Measurements from ENCODE around the gene FOXO6. TPM values are rescaled to one million over a fixed set of nuclear protein-coding genes. Genes with fewer than 3 reads are reported as not detected.

Gene FOXO6
- total RNA-seq, 1 experiment from 2014 or later: 0.14 TPM

GRCh38 chr1:41345434-41346075, 15.7 kb upstream of the FOXO6 start:
- in situ Hi-C loops (cut with HindIII; ENCODE audit: low pct_unique_long_range_greater_than_20kb, low sequenced_read_pairs): no loop called here
- no peak for DNase-seq (ENCODE audit: low read depth)

DNA sequence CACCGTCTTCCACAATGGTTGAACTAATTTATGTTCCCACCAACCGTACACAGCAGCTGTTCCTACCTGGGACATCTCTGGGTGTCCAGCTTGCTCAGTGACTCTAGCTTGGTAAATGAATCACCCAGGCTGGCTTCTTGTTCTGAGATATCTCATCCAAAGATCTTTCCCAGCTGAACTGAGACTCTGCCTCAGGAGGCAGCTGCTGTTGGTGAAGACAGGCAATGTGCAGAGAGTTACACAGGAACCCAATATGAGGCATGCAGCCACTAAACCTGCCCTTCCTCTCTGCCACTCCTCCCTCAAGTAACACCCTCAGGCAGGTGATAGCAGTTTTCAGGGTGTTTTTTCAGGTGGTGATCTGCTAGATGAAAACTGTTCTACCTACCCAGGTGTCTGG, 14.0 kb upstream of the FOXO6 start:
- in situ Hi-C loops (cut with HindIII; ENCODE audit: low pct_unique_long_range_greater_than_20kb, low sequenced_read_pairs): no loop called here

DNA sequence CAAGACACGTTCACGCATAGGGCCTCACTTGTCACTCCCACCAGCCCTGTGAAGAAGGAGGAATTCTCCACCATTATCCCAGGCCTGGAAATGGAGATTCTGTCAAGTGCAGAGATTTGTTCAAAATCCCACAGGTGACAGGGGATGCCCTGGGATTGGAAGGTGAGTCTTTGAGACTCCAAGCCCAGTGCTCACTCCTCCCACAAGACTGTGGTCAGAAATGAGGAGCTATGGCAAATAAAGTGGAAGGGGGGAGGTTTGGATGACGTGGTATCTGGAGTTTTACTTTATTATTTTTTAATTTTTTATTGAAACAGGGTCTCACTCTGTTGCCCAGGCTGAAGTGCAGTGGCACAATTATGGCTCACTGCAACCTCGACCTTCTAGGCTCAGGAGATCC, 12.8 kb upstream of the FOXO6 start:
- in situ Hi-C loops (cut with HindIII; ENCODE audit: low pct_unique_long_range_greater_than_20kb, low sequenced_read_pairs): no loop called here
- no peak for DNase-seq (ENCODE audit: low read depth)

More for the DNA sequence above, 14.0 kb upstream of the FOXO6 start:
- no peak for DNase-seq (ENCODE audit: low read depth)

- DNase-seq (ENCODE audit: low read depth): no peak
- in situ Hi-C loops (cut with HindIII; ENCODE audit: low pct_unique_long_range_greater_than_20kb, low sequenced_read_pairs): no loop called here
These were observed 11.7 kb upstream of the FOXO6 start for GRCh38 chr1:41349361-41350054.

- in situ Hi-C loops (cut with HindIII; ENCODE audit: low pct_unique_long_range_greater_than_20kb, low sequenced_read_pairs): no loop called here
- no peak for DNase-seq (ENCODE audit: low read depth)
These were observed 11.2 kb upstream of the FOXO6 start for GRCh38 chr1:41350055-41350378.

DNA sequence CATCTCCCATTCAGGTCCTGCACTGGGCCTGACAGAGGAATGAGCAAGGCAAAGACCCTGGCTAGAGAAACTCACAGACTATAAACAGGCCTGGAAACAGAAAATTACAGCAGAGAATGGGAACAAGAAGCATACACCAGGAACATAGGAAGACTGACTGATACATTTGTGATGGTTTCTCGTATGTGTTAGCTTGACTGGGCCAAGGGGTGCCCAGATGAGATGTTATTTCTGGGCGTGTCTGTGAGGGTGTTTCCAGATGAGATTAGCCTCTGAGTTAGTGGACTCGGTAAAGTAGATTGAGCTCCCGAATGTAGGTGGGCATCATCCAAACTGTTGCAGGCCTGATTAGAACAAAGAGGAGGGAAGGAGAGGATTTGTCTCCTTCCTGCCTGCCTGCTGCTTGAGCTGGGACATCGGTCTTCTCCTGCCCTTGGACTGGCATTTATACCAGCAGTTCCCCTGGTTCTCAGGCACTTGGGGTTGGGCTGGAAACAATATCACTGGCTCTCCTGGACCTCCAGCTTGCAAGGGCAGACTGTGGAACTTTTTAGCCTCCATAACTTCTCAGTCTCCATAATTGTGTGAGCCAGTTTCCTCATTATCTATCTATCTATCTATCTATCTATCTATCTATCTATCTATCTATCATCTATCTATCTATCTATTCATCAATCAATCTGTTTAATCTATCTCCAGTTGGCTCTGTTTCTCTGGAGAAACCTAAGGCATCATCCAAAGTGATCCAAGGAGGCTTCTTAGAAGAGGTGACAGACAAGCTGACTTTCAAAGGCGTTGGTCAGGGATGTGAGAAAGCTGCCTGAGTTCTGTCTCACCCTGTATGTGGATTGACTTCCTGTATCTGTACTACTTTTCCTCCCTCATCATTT, 9.7 kb upstream of the FOXO6 start:
- in situ Hi-C loops (cut with HindIII; ENCODE audit: low pct_unique_long_range_greater_than_20kb, low sequenced_read_pairs): no loop called here
- DNase-seq (ENCODE audit: low read depth): no peak

DNA sequence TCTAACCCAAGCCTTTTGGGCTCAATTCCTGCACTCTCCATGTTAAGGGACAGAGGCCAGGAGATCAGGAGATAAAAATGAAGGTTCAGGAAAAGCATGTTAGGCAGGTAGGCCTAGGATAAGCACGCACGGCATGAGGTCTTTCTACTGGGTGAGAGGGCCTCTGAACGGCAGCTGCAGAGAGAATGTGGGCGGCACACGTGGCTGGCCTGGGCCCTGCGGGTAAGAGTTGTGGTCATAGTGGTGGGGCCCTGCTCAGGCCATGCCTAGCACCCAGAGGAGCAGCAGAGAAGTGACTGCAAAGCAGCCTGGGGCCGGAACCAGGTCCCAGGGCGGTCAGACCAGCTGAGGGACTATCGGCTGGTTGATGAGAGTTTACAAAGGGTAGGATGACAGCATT, 7.5 kb upstream of the FOXO6 start:
- in situ Hi-C loops (cut with HindIII; ENCODE audit: low pct_unique_long_range_greater_than_20kb, low sequenced_read_pairs): no loop called here
- DNase-seq (ENCODE audit: low read depth): no peak

- DNase-seq (ENCODE audit: low read depth): no peak
- in situ Hi-C loops (cut with HindIII; ENCODE audit: low pct_unique_long_range_greater_than_20kb, low sequenced_read_pairs): no loop called here
These were observed 6.3 kb upstream of the FOXO6 start for GRCh38 chr1:41354956-41355355.

DNA sequence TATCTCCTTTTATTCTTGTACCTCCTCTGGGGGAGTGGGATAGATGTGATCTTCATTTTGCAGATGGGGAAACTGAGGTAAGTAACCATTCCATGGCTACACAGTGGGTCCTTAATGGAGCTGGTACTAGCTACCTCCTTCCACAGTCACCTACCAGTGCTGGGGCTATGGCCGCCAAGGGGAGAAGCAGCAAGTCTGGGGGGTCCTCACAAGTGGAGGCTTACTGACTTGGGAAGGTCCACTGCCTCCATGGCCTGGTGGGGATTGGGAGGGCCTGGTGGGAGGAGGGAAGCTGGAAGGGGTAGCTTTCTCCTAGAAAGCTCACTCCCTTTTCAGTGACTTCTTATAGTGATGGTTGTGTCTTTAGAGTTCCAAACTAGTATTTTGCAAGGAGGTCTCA, 5.9 kb upstream of the FOXO6 start:
- in situ Hi-C loops (cut with HindIII; ENCODE audit: low pct_unique_long_range_greater_than_20kb, low sequenced_read_pairs): no loop called here

DNA sequence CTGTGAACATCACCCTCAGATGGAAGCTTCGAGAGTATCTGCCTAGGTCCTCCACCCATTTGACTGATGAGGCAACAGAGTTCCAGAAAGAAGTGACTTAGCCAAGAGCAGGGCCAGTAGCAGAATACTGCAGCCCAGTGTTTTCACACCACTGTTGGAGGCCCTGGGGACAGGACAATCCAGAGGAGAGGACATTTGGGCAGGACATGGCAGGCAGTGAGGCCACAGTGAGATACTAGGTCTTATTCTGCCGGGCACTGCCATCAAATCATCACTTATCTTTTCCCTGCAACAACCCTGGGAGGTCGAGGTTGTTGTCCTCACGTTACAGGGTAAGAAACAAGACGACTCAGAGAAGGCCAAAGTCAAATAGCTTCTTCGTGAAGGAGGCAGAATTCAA, 5.5 kb upstream of the FOXO6 start:
- in situ Hi-C loops (cut with HindIII; ENCODE audit: low pct_unique_long_range_greater_than_20kb, low sequenced_read_pairs): no loop called here
- no peak for DNase-seq (ENCODE audit: low read depth)

More for the DNA sequence above, 5.9 kb upstream of the FOXO6 start:
- DNase-seq (ENCODE audit: low read depth): no peak

DNA sequence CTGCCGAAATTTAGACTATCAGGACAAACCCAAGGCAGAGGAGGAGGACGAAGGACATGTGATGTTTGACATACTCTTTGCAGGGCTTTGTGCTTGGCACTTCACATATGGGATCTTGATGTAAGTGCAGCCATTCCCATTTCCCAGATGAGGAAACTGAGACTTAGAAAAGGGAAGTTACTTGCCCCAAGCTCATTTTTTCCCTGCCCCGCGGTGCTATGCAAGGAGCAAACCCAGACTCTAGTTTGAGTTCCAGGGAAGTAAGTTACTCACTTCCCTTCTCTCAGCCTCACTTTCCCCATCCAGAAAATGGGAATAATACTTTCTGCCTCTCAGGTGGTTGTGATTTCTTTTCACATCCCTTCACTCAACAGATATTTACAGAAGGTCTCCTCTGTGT, 4.5 kb upstream of the FOXO6 start:
- DNase-seq (ENCODE audit: low read depth): no peak
- in situ Hi-C loops (cut with HindIII; ENCODE audit: low pct_unique_long_range_greater_than_20kb, low sequenced_read_pairs): no loop called here

- no peak for DNase-seq (ENCODE audit: low read depth)
- in situ Hi-C loops (cut with HindIII; ENCODE audit: low pct_unique_long_range_greater_than_20kb, low sequenced_read_pairs): no loop called here
These were observed 3.7 kb upstream of the FOXO6 start for GRCh38 chr1:41357451-41358101.

- in situ Hi-C loops (cut with HindIII; ENCODE audit: low pct_unique_long_range_greater_than_20kb, low sequenced_read_pairs): no loop called here
These were observed 2.9 kb upstream of the FOXO6 start for GRCh38 chr1:41358131-41359021.

DNA sequence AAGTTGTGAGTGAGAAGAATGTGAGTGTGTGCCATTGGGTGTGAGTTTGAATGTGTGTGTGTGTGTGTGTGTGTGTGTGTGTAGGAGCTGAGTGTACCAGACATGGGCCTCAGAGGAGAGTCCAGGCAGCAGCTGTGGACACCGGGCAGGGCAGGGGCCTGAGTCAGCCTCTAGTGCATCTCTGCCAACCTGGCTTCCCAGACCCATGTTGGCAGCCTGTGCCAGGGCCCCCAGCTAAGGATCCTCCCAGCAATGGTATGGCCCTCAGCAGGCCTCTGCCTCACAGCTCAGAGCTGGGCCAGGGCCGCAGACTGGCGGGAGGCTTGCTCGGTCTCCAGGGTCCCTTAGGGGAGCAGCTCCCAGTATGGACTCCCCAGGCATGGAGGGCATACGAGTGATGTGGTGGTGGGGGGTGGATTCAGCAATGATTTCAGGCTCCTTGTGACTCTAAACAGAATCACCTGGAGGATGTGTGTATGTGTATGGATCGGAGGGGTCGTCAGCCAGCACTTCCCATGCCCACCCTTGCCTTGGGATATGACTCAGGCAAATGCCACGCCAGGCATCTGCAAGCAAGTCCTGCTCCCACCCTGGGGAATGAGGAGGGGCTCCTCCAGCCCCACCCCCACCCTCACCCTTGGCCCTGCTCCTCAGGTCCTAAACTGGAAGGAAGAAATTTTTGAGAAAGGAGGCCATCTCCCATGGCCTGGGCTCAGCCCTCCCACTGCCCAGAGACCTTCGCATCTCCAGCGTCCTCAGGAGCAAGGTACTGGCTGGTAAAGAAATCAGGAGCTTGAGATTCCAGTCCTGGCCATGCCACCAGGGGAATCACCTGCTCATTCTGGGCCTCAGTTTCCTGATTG, 1.8 kb upstream of the FOXO6 start:
- in situ Hi-C loops (cut with HindIII; ENCODE audit: low pct_unique_long_range_greater_than_20kb, low sequenced_read_pairs): no loop called here
- no peak for DNase-seq (ENCODE audit: low read depth)

More at GRCh38 chr1:41358131-41359021, 2.9 kb upstream of the FOXO6 start:
- DNase-seq (ENCODE audit: low read depth): no peak

DNA sequence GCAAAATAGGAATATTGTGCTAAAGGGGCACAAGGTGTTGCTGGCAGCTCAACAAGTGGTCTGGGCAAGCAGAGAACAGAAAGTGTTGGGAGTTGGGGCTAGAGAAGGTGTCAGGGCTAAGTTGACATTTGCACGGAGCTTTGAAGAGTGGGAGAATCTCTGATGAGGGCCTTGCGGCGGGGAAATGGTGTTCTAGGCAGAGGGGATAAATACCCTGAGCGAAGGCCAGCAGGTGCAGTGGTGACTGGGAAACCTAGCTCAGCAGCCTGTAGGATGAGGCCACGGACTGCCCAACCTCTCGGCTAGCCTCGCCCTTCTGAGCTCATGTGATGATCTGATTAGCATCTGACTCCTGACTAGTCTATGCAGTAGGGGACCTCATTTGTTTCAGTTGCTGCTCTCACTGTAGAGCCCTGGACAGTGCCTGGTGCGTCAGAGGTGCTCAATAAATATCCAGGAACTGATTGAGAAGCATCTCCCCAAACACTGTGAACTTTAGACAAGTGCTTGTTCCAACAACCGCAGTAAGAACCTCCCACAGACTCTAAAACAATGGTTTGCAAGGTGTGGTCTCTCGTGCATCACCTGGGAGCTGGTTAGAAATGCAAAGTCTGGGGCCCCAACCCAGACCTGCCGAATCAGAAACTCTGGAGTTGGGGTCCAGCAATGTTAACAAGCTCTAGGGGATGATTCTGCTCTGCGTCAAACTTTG, 1.0 kb upstream of the FOXO6 start:
- in situ Hi-C loops (cut with HindIII; ENCODE audit: low pct_unique_long_range_greater_than_20kb, low sequenced_read_pairs): no loop called here
- peak; percentile 27 for DNase-seq (ENCODE audit: low read depth)

DNA sequence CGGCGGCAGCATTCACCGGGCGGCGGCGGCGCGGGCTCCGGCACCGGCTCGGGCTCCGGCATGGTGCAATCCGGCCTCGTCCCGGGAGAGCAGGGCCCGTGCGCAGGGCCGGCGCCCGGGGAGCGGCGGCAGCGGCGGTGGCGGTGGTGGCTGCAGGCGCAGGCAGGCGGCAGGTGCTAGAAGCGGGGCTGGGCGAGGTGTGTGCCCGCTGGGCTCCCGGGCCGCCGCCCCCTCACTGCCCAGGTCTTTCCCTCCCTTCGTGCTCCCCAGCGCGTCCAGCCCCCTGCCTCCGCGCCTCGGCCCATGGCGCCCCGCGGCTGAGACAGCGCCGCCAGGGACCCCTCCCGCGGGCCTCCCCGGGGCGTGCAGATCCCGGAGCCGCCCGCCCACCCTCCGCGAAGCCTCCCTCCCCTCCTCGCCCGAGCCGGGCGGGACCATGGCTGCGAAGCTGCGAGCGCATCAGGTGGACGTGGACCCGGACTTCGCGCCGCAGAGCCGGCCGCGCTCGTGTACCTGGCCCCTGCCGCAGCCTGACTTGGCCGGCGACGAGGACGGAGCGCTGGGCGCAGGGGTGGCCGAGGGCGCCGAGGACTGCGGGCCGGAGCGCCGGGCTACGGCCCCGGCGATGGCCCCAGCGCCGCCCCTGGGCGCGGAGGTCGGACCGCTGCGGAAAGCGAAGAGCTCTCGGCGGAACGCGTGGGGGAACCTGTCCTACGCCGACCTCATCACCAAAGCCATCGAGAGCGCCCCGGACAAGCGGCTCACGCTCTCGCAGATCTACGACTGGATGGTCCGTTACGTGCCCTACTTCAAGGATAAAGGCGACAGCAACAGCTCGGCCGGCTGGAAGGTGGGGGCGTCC, 492 bp downstream of the FOXO6 start:
- in situ Hi-C loops (cut with HindIII; ENCODE audit: low pct_unique_long_range_greater_than_20kb, low sequenced_read_pairs): no loop called here
- peak; percentile 38 for DNase-seq (ENCODE audit: low read depth)
